ENCODE results near the gene GALNT16. TPM values are rescaled to one million over a fixed set of nuclear protein-coding genes. Genes with fewer than 3 reads are reported as not detected.

Gene GALNT16
- total RNA-seq, 1 experiment from 2014 or later, result 0.33 TPM

DNA sequence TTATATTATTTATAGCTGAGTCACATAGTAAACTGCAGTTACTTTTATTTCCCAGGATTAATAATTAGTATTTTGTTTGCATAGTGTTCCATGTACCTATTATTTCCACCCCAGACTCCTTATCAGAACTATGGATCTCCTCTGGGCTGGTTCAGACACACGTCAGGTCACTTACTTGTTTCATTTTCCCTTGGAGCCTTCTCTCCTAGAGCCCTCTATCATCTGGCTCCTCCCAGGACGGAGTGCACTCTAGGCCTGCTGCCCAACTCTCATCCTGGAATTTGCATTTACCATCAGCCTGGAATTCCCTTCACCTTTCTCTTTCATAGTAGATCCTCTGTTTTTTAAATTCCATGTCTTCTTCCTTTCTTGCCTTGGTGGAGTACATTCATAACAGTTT is 28.5 kb upstream of the GALNT16 start:
- Histone ChIP-seq H3K9ac (ENCODE audit: low read length) (no peak overlapping the region), H3F3A (ENCODE audit: low read length, unreplicated experiment) (no peaks in the 10 kb centered on the region), H3K4me1 (ENCODE audit: insufficient read depth, low read length) (no peaks in the 10 kb centered on the region), H3K4me3 (ENCODE audit: low read length) (no peak overlapping the region), H3K79me2 (ENCODE audit: low read length) (no peaks in the 10 kb centered on the region), H3K36me3 (ENCODE audit: low read depth, low read length) (peaks cover 7% of the 10 kb centered on the region; the same call in 1 of the 2 replicates), H4K20me1 (ENCODE audit: low read length) (no peaks in the 10 kb centered on the region), H3K9me3 (ENCODE audit: low read length) (no peaks in the 10 kb centered on the region), H2AFZ (ENCODE audit: low read length) (no peak overlapping the region), H3K9me2 (replicated peaks; ENCODE audit: low read length) (no peaks in the 10 kb centered on the region), H3K27ac (ENCODE audit: low read length) (no peak overlapping the region), H3K4me2 (ENCODE audit: low read length) (no peak overlapping the region), H3K27me3 (ENCODE audit: low read length) (no peaks in the 10 kb centered on the region)
- no peak for DNase-seq
- CTCF ChIA-PET, result no interaction called here
- intact Hi-C loops (cut with micrococcal nuclease), result no loop called here
- POLR2A ChIA-PET (ENCODE audit: unreplicated experiment), result no interaction called here
- BruUV-seq (replicated peaks), result no TSS peak
- peak; percentile 68; the same call in 1 of the 2 replicates for ATAC-seq
- TF ChIP-seq CTCF (conservative IDR thresholded peaks at IDR 0.05; ENCODE audit: low read depth, low read length) (no peak), EZH2 (IDR thresholded peaks at IDR 0.05; ENCODE audit: low read length, unreplicated experiment) (no peak), EZH2phosphoT487 (IDR thresholded peaks at IDR 0.05; ENCODE audit: borderline replicate concordance, low read length) (no peak)

GRCh38 chr14:69232388-69232787 is 27.6 kb upstream of the GALNT16 start:
- Histone ChIP-seq H3K9me3 (ENCODE audit: low read length) (no peaks in the 10 kb centered on the region), H3K79me2 (ENCODE audit: low read length) (no peaks in the 10 kb centered on the region), H3K4me1 (ENCODE audit: insufficient read depth, low read length) (no peaks in the 10 kb centered on the region), H3K36me3 (ENCODE audit: low read depth, low read length) (peaks cover 11% of the 10 kb centered on the region; the same call in 1 of the 2 replicates), H4K20me1 (ENCODE audit: low read length) (no peaks in the 10 kb centered on the region), H3K4me3 (ENCODE audit: low read length) (no peak overlapping the region), H3K27me3 (ENCODE audit: low read length) (no peaks in the 10 kb centered on the region), H3K27ac (ENCODE audit: low read length) (no peak overlapping the region), H3K9ac (ENCODE audit: low read length) (no peak overlapping the region), H3K9me2 (replicated peaks; ENCODE audit: low read length) (no peaks in the 10 kb centered on the region), H3K4me2 (ENCODE audit: low read length) (no peak overlapping the region), H3F3A (ENCODE audit: low read length, unreplicated experiment) (no peaks in the 10 kb centered on the region), H2AFZ (ENCODE audit: low read length) (no peak overlapping the region)
- ATAC-seq (no peak), DNase-seq (no peak)
- no peak for TF ChIP-seq CTCF (conservative IDR thresholded peaks at IDR 0.05; ENCODE audit: low read depth, low read length)
- no peak for TF ChIP-seq EZH2phosphoT487 (IDR thresholded peaks at IDR 0.05; ENCODE audit: borderline replicate concordance, low read length)
- no peak for TF ChIP-seq EZH2 (IDR thresholded peaks at IDR 0.05; ENCODE audit: low read length, unreplicated experiment)
- no TSS peak for BruUV-seq (replicated peaks)
- ChIA-PET POLR2A (ENCODE audit: unreplicated experiment) (no interaction called here), CTCF (no interaction called here)
- intact Hi-C loops (cut with micrococcal nuclease), result no loop called here

- H3K9ac ChIP-seq (ENCODE audit: low read length), result no peak overlapping the region
- H3K27ac ChIP-seq (ENCODE audit: low read length), result no peak overlapping the region
- H3K9me2 ChIP-seq (replicated peaks; ENCODE audit: low read length), result no peaks in the 10 kb centered on the region
- no peaks in the 10 kb centered on the region for H4K20me1 ChIP-seq (ENCODE audit: low read length)
- ChIA-PET POLR2A (ENCODE audit: unreplicated experiment) (no interaction called here), CTCF (no interaction called here)
- H3F3A ChIP-seq (ENCODE audit: low read length, unreplicated experiment), result no peaks in the 10 kb centered on the region
- H3K27me3 ChIP-seq (ENCODE audit: low read length), result no peaks in the 10 kb centered on the region
- H2AFZ ChIP-seq (ENCODE audit: low read length), result no peak overlapping the region
- no peaks in the 10 kb centered on the region for H3K4me1 ChIP-seq (ENCODE audit: insufficient read depth, low read length)
- ATAC-seq (no peak), DNase-seq (no peak)
- H3K79me2 ChIP-seq (ENCODE audit: low read length), result no peaks in the 10 kb centered on the region
- no peak overlapping the region for H3K4me2 ChIP-seq (ENCODE audit: low read length)
- intact Hi-C loops (cut with micrococcal nuclease), result no loop called here
- no peaks in the 10 kb centered on the region for H3K9me3 ChIP-seq (ENCODE audit: low read length)
- BruUV-seq (replicated peaks), result no TSS peak
- TF ChIP-seq CTCF (conservative IDR thresholded peaks at IDR 0.05; ENCODE audit: low read depth, low read length) (no peak), EZH2 (IDR thresholded peaks at IDR 0.05; ENCODE audit: low read length, unreplicated experiment) (no peak), EZH2phosphoT487 (IDR thresholded peaks at IDR 0.05; ENCODE audit: borderline replicate concordance, low read length) (no peak)
- no peak overlapping the region for H3K4me3 ChIP-seq (ENCODE audit: low read length)
- peaks cover 21% of the 10 kb centered on the region; the same call in 1 of the 2 replicates for H3K36me3 ChIP-seq (ENCODE audit: low read depth, low read length)
These were observed 25.9 kb upstream of the GALNT16 start for GRCh38 chr14:69234106-69234505.

Measured in PC-3 (cell line).